Measurements from ENCODE around the gene WNK1.
A peak's percentile ranks its signal among the peaks of the same experiment; 100 is the strongest.
"Not testable (repeated sequence)": the region's sequence is repeated elsewhere in the genome, so short reads cannot be mapped to it uniquely, and the experiment has no call there.

Gene WNK1

GRCh38 chr12:806200-806791, 53.9 kb downstream of the WNK1 start:
- H3K9ac ChIP-seq (ENCODE audit: low read depth, low read length), result no peak overlapping the region
- no peak overlapping the region; the same call in 1 of the 2 replicates for H3K27ac ChIP-seq (ENCODE audit: low read depth, low read length)
- peaks cover 11% of the 10 kb centered on the region for H3K4me1 ChIP-seq (ENCODE audit: insufficient read depth, low read length)
- H3K9me3 ChIP-seq (ENCODE audit: insufficient read depth, low read depth, low read length), result no peaks in the 10 kb centered on the region
- H3K36me3 ChIP-seq (ENCODE audit: insufficient read depth, low read length), result no peaks in the 10 kb centered on the region
- no peaks in the 10 kb centered on the region for H3K27me3 ChIP-seq (ENCODE audit: insufficient read depth, low read length)
- WGBS, result 97% methylated on average over 3 of the region's 3 CpGs
- H3K4me3 ChIP-seq (ENCODE audit: low read length), result no peak overlapping the region

GRCh38 chr12:807041-807735, 54.8 kb downstream of the WNK1 start:
- no peaks in the 10 kb centered on the region for H3K9me3 ChIP-seq (ENCODE audit: insufficient read depth, low read depth, low read length)
- no peaks in the 10 kb centered on the region for H3K27me3 ChIP-seq (ENCODE audit: insufficient read depth, low read length)
- 87% methylated on average over 2 of the region's 2 CpGs for WGBS
- H3K4me1 ChIP-seq (ENCODE audit: insufficient read depth, low read length), result peaks cover 18% of the 10 kb centered on the region
- H3K36me3 ChIP-seq (ENCODE audit: insufficient read depth, low read length), result no peaks in the 10 kb centered on the region
- H3K9ac ChIP-seq (ENCODE audit: low read depth, low read length), result no peak overlapping the region
- no peak overlapping the region for H3K27ac ChIP-seq (ENCODE audit: low read depth, low read length)
- H3K4me3 ChIP-seq (ENCODE audit: low read length), result no peak overlapping the region

GRCh38 chr12:810116-810515, 57.7 kb downstream of the WNK1 start:
- Histone ChIP-seq H3K4me1 (ENCODE audit: insufficient read depth, low read length) (peaks cover 17% of the 10 kb centered on the region), H3K27ac (ENCODE audit: low read depth, low read length) (no peak overlapping the region), H3K9ac (ENCODE audit: low read depth, low read length) (no peak overlapping the region)

GRCh38 chr12:810671-811415, 58.5 kb downstream of the WNK1 start:
- Histone ChIP-seq H3K36me3 (ENCODE audit: insufficient read depth, low read length) (peaks cover 21% of the 10 kb centered on the region), H3K4me3 (ENCODE audit: low read length) (no peak overlapping the region), H3K4me1 (ENCODE audit: insufficient read depth, low read length) (peaks cover 17% of the 10 kb centered on the region), H3K27me3 (ENCODE audit: insufficient read depth, low read length) (no peaks in the 10 kb centered on the region), H3K27ac (ENCODE audit: low read depth, low read length) (no peak overlapping the region), H3K9ac (ENCODE audit: low read depth, low read length) (no peak overlapping the region), H3K9me3 (ENCODE audit: insufficient read depth, low read depth, low read length) (no peaks in the 10 kb centered on the region)
- WGBS, result 87% methylated on average over 4 of the region's 5 CpGs

More at GRCh38 chr12:810116-810515, 57.7 kb downstream of the WNK1 start:
- Histone ChIP-seq H3K4me3 (ENCODE audit: low read length) (no peak overlapping the region), H3K36me3 (ENCODE audit: insufficient read depth, low read length) (peaks cover 15% of the 10 kb centered on the region), H3K9me3 (ENCODE audit: insufficient read depth, low read depth, low read length) (no peaks in the 10 kb centered on the region), H3K27me3 (ENCODE audit: insufficient read depth, low read length) (no peaks in the 10 kb centered on the region)
- WGBS, result 81% methylated on average over 4 of the region's 4 CpGs

- Histone ChIP-seq H3K36me3 (ENCODE audit: insufficient read depth, low read length) (peaks cover 32% of the 10 kb centered on the region), H3K9ac (ENCODE audit: low read depth, low read length) (no peak overlapping the region), H3K27ac (ENCODE audit: low read depth, low read length) (no peak overlapping the region), H3K4me1 (ENCODE audit: insufficient read depth, low read length) (peaks cover 18% of the 10 kb centered on the region), H3K4me3 (ENCODE audit: low read length) (no peak overlapping the region), H3K9me3 (ENCODE audit: insufficient read depth, low read depth, low read length) (no peaks in the 10 kb centered on the region), H3K27me3 (ENCODE audit: insufficient read depth, low read length) (no peaks in the 10 kb centered on the region)
- 97% methylated on average over 2 of the region's 2 CpGs for WGBS
These were observed 60.6 kb downstream of the WNK1 start for GRCh38 chr12:812950-813349.

GRCh38 chr12:817456-817855, 65.1 kb downstream of the WNK1 start:
- not testable (repeated sequence) for H3K4me3 ChIP-seq (ENCODE audit: low read length); H3K9ac ChIP-seq (ENCODE audit: low read depth, low read length); H3K27me3 ChIP-seq (ENCODE audit: insufficient read depth, low read length); H3K27ac ChIP-seq (ENCODE audit: low read depth, low read length); H3K9me3 ChIP-seq (ENCODE audit: insufficient read depth, low read depth, low read length)
- H3K36me3 ChIP-seq (ENCODE audit: insufficient read depth, low read length), result peaks cover 35% of the 10 kb centered on the region
- WGBS, result 95% methylated on average over 7 of the region's 9 CpGs
- H3K4me1 ChIP-seq (ENCODE audit: insufficient read depth, low read length), result peaks cover 16% of the 10 kb centered on the region

GRCh38 chr12:817941-818600, 65.7 kb downstream of the WNK1 start:
- Histone ChIP-seq H3K36me3 (ENCODE audit: insufficient read depth, low read length) (peaks cover 35% of the 10 kb centered on the region), H3K4me1 (ENCODE audit: insufficient read depth, low read length) (peaks cover 16% of the 10 kb centered on the region), H3K4me3 (ENCODE audit: low read length) (no peak overlapping the region), H3K9me3 (ENCODE audit: insufficient read depth, low read depth, low read length) (no peaks in the 10 kb centered on the region), H3K27me3 (ENCODE audit: insufficient read depth, low read length) (no peaks in the 10 kb centered on the region), H3K27ac (ENCODE audit: low read depth, low read length) (peak overlapping the region; percentile 18; the same call in 1 of the 2 replicates), H3K9ac (ENCODE audit: low read depth, low read length) (peak overlapping the region; percentile 29; the same call in 1 of the 2 replicates)
- 84% methylated on average over 2 of the region's 3 CpGs for WGBS

- Histone ChIP-seq H3K9me3 (ENCODE audit: insufficient read depth, low read depth, low read length) (no peaks in the 10 kb centered on the region), H3K36me3 (ENCODE audit: insufficient read depth, low read length) (peaks cover 30% of the 10 kb centered on the region), H3K4me1 (ENCODE audit: insufficient read depth, low read length) (peaks cover 16% of the 10 kb centered on the region), H3K27ac (ENCODE audit: low read depth, low read length) (peak overlapping the region; percentile 18; the same call in 1 of the 2 replicates), H3K9ac (ENCODE audit: low read depth, low read length) (no peak overlapping the region), H3K4me3 (ENCODE audit: low read length) (no peak overlapping the region), H3K27me3 (ENCODE audit: insufficient read depth, low read length) (no peaks in the 10 kb centered on the region)
- WGBS, result 98% methylated on average over 5 of the region's 5 CpGs
These were observed 66.4 kb downstream of the WNK1 start for GRCh38 chr12:818733-819132.

- Histone ChIP-seq H3K4me1 (ENCODE audit: insufficient read depth, low read length) (peaks cover 16% of the 10 kb centered on the region), H3K4me3 (ENCODE audit: low read length) (no peak overlapping the region)
- 100% methylated on average over 1 of the region's 1 CpG for WGBS
These were observed 68.0 kb downstream of the WNK1 start for GRCh38 chr12:820336-820735.

GRCh38 chr12:823028-823698, 70.8 kb downstream of the WNK1 start:
- H3K9ac ChIP-seq (ENCODE audit: low read depth, low read length), result no peak overlapping the region
- no peaks in the 10 kb centered on the region for H3K27me3 ChIP-seq (ENCODE audit: insufficient read depth, low read length)
- H3K9me3 ChIP-seq (ENCODE audit: insufficient read depth, low read depth, low read length), result no peaks in the 10 kb centered on the region
- H3K27ac ChIP-seq (ENCODE audit: low read depth, low read length), result no peak overlapping the region
- peaks cover 20% of the 10 kb centered on the region for H3K36me3 ChIP-seq (ENCODE audit: insufficient read depth, low read length)
- no peak overlapping the region for H3K4me3 ChIP-seq (ENCODE audit: low read length)
- H3K4me1 ChIP-seq (ENCODE audit: insufficient read depth, low read length), result peaks cover 12% of the 10 kb centered on the region
- 93% methylated on average over 1 of the region's 2 CpGs for WGBS

More at GRCh38 chr12:820336-820735, 68.0 kb downstream of the WNK1 start:
- Histone ChIP-seq H3K9me3 (ENCODE audit: insufficient read depth, low read depth, low read length) (no peaks in the 10 kb centered on the region), H3K36me3 (ENCODE audit: insufficient read depth, low read length) (peaks cover 17% of the 10 kb centered on the region), H3K9ac (ENCODE audit: low read depth, low read length) (no peak overlapping the region), H3K27ac (ENCODE audit: low read depth, low read length) (no peak overlapping the region), H3K27me3 (ENCODE audit: insufficient read depth, low read length) (no peaks in the 10 kb centered on the region)
